Stromal cell of bone marrow (primary cell): ENCODE results near the gene WNT9A.
A peak's percentile ranks its signal among the peaks of the same experiment; 100 is the strongest.

Experiments
- DNase-seq: peaks from one replicate; pipeline ENCODE4 v3.0.0-alpha.2; 2012; ENCODE audit warnings: low read depth

WNT9A gene

DNA sequence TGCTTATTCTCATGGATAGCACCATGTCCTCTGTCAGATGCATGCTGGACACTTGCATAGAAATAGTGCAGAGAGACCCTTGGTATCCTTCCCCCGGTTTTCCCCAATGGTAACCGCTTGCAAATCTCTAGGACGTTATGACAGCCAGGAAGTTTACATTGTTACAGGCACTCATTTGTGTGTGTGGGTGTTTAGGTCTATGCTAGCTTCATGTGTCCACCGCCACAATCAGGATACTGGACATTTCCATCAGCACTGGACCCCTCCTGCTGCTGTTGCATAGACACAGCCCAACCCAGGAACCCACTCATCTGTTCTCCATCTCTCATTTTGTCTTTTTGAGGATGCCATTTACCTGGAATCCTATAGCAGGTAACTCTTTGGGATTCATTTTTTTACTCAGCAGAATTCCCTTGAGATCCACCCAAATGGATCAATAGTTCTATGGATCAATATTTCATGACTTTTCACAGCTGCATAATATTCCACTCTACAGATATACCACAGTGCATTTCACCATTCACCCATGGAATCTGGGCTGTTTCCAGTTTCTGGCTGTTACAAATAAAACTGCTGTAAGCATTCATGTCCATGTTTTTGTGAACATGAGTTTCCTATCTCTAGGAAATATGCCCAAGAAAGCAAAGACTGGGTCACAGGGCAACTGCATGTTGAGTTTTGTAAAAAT is 6.6 kb upstream of the WNT9A start:
- no peak for DNase-seq

DNA sequence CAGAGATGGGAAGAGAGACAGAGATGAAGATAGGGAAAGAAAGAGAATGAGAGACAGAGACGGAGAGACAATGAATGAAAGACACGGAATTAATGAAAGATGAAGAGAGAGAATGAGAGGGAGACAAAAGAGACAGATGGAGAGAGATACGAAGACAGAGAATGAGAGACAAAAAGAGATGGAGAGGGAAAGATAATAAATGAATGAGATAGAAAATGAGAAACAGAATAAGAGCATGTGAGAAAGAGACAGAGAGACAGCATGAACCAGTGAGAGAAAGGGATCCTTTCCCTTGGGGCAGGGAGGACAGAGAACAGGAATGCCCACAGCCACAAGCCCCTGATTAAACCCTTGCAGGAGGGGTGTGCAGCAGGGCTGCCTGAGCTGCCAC is 5.3 kb upstream of the WNT9A start:
- no peak for DNase-seq

DNA sequence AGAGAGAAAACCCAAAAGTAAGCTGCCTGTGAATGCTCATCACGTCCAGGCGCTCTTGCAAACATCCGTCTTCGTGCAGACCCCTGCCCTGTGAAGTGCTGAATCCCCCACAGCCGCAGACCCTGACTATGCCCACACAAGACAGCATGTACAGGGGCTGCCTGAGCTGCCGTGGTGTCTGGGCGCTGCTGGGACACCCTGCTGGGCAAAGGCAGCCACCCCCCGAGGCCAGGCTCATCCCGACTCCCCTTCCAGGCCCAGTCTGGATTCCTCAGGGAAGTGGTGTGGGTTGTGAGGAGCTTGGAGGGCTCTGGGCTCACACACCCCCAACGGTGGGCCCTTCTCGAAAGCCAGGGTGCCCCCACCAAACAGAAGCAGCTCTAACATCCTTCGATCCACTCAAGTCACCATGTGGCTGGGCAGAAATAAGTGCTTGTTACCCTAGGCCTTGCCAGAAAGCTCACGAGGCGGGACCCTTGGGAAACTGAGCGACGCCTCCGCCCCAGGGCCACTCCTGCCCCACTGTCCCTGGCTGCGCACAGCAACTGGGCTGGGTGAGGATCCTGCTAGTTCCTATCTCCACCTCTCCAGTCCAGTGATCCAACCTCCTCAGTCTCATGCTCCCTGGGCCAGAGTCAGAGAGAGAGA is 4.8 kb upstream of the WNT9A start:
- DNase-seq = no peak

DNA sequence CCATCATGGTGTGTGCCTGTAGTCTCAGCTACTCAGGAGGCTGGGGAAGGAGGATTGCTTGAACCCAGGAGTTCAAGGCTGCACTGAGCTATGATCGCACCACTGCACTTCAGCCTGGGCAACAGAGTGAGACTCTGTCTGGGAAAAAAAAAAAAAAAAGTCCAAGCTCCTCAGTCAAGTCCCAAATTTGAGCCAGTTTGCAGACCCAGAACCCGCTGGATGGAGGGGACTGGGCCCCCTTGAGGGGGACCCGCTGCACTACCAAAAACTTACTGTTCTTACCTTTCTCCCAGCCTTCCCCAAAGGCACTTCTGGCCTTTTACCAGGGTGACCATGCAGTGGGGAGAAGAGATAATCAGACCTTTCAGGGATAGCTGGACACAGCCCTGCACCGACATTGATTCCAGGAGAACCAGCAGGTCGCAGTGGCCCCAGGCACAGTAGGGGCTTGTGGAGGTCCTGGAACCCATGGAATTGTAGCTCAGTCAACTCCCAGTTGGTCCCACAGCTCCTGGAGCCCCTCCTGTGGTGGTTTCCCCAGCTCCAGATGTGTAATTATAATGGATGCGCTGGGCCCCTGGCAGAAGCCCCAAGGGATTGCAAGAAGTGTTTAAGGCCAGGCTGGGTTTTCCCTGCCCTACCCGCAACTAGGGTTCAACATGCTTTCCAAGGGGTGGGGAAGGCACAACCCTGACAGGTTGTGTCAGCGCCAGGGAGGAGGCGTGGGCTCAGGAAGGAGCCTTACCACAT is 4.1 kb upstream of the WNT9A start:
- no peak for DNase-seq

DNA sequence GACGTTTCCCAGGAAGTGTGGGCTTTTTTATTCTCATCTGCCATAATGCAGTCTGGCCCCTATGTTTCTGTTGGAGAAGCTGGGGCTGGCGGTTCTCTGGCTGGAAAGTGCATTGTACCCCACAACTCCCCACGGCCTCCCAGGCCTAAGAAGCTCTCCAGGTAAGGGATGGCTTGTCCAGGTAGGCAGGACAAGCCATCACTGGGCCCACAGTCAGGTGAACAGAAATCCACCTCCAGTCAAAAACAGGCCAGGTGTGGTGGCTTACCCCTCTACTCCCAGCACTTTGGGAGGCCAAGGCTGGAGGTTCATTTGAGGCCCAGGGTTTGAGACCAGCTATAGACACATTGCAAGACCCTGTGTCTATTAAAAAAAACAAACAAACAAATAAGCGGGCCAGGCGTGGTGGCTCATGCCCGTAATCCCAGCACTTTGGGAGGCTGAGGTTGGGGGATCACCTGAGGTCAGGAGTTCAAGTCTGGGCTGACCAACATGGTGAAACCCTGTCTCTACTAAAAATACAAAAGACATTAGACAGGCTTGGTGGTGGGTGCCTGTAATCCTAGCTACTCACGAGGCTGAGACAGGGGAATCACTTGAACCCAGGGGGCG is 3.1 kb upstream of the WNT9A start:
- no peak for DNase-seq

DNA sequence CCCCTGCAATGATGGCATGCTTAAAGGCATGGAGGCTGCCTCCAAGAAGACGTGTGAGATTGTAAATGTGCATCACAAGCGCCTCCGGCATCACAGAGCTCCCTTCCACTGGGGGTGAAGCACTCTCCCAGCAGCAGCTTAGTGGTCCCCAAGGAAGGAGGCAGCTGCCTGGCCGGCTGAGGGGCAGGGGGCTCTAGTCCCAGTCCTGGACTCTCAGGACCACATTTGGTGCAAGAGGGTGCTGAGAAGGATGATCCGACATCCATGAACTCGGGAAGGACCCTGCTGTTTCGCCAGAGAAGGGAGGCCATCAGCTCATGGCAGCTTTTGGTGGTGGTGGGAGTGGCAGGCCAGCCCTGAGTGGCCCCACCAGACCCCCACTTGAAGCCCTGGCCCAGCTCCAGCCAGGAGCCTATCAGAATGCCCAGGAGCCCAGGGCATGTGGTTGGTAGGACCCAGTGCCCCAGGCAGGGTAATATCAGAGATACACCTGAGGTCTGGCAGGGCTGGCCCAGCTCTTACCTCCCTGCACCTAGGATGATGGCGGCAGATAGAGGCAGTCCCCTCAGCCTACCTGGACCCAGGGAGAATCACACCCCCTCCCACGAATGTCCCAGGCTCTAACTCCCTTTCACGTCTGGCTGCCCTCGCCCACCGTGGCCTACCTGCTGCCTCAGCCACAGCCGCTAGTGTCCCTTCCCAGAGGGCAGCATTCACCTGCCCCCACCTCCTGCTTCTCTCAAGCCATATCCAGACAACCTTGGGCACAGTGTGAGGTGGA is 2.4 kb upstream of the WNT9A start:
- no peak for DNase-seq

DNA sequence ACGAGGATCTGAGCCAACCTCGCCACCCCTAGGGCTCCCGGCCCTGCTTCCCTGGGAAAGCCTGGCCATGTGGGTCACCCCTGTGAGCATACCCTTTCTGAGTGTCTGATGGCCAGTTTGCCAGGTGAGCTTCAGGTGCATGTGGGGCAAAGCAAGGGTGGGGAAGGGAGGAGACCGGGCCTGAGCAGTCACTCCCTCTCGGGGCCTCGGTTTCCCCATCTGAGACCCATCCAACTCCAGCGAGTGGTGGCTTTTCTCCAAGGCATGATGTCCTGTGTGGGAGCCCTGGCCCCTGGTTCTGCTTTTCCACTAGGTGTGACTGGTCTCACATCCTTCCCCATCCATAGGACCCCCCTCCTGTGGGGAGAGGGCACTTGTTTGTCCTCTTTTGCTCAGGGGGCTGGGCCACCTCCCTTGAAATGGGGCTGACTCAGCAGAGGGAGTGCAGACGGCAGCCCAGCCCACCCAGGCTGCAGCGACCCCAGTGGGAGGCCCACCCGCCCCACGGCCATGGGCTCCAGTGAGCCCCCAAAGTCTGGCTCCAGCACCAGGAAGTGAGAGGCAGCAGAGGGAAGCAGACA is 1.7 kb upstream of the WNT9A start:
- DNase-seq = no peak

DNA sequence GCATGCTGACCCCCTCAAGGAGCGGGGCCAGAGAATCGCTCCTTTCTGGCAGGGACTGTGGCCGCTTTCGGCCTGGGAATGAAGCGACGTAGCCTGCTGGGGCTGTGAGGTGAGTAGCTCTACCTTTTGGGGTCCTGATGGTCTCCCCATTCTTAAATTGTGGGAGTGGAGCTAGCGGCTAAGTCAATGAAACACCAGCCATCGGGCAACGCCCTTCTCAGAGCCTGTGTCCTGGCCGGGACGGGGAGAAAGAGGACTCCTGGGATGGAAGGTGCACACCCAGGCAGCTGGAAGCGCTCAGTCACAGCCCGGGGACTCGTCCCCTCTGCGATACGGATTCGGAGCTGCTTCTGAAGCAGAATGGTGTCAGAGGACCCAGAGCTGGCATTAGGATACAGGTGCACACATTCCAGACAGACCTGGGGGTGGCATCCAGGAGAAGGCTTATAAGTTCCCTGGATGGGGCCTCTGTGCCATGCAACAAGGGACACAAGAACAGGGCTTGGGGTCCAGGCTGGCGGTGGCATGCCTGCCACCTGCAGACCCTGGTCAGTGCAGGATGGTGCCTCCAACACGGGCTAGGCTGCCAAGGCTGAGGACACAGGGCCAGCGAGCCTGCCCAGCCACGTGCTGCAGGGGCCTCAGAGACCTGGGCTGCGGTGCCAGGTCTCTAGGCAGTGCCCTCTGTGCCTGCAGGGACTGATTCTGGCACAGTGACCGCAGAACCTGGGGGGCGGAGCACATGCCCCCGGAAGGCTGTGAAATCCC is 945 bp upstream of the WNT9A start:
- DNase-seq = no peak

DNA sequence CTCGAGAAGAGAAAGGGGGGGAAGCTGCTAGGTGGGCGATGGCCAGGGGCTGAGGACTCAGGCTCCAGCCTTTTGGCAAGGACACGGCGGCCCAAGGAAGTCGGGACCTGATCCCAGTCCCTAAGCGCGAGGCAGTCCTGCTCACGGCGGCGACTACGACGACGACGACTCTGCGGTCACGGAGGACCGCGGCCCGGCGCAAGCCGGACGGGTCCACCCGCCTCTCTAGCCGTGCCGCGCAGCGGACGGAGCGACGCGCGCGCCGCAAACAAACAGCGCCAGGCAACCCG is 401 bp downstream of the WNT9A start:
- no peak for DNase-seq

DNA sequence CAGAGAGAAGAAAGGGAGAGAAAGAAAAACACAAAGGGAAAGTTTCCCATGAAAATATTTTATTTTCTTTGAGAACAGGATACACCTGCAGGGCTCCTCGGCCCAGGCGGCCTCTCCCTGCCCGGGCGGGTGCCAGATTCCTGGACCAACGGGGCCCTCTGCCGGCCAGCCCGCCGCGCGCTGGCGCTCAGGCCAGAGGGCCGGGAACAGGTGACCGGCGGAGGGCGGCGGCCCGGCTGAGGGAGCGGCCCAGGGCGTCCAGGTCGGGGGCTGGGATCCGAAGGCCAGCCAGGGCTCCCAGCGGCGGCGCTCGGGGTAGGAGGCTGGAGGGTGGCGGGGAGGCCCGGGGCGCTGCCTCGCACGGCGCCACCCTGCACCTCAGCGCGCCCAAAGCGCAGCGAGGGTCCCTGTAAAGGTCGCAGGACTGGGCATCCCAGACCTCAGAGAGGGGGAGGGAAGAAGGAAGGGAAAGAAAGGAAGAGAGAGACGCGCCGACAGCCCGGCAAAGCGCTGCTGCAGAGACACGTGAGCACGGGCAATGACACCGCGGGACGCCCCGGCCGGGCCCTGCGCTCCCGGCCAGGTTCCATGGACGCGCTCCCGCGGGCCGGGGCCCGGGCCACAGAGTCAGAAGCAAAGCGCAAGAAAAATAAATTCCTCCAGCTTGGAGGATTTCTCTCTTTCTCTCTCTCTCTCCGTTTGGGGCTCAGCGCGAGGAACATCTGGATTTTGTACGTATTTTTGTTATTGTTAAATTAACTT is 927 bp downstream of the WNT9A start:
- peak; percentile 35 for DNase-seq

DNA sequence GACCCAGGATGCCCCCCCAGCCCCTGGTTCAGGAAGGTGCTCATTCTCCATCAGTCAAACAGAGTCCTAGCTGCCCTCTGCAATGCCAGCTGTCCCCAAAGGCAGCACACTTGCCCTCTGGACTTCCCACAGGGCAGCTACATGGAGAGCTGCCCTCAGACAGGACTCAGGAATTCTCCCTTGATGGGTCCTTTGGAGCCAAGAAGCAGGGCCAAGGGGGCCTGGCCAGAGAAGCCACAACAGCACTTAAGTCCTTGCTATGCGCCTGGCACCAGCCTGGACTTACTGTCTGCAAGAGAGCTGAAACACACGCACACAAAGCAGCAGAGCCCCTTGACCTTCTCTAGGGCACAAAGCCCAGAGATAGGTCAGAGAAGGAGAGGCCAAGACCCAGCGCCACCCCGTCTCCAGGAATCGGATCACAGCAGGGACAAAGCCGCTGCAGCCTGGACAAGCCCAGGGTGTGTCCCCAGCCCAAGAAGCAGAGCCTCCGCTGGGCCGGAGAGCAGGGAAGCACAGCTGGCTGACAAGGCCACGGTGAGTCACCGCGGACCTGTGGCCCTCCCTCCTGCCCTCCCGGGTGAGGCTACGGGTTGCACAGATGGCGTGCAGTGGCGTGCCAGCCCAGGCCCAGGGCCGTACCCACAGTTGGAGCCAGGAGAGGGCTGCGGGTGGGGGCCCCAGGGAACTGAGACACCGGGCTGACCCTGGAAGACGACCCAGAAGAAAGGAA is 1.7 kb downstream of the WNT9A start:
- DNase-seq = peak; percentile 35

DNA sequence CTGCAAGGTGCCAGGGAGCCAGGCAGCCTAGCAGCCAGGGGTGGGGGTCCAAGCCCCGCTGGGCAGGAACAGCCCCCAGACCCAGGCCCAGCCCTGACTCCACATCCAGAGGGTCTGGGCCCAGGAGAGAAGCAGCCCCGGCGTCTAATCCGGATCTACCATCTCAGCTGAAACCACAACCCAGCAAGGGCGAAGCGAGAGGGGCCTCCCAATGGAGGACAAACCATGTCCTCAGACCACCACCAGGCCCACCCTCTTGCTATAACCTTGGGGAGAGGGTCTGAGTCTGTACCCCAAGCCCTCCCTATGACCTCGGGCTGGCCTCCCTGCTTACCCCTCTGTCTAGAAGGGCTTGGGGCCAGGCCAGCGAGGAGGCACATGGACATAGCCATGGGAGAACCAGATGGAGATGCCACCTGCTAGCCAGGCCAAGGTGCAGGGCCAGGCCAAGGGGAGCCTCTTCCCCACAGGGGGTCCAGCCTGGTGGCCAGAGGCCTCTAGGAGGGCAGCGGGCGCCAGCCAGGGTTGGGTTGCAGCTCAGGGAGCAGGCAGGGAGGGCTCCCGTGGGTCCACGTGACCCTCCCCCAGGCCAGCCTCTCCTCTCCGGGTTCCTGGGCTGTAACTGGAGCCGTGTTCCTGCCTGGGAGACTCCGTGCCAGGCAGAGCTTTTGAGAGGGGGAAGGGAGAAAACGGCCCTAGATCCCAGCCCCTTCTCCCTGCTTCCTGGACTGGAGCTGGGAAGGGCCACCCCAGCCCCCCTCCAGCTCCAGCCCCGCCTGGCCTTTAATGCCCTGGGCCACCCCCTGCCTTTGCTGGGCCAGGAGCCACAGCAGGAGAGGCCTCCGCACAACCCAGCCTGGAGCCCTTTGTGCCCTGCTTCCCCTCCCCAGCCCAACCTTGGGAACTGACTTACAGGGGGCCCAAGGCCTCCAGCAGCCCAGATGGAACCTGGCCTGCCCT is 2.5 kb downstream of the WNT9A start:
- DNase-seq = no peak

DNA sequence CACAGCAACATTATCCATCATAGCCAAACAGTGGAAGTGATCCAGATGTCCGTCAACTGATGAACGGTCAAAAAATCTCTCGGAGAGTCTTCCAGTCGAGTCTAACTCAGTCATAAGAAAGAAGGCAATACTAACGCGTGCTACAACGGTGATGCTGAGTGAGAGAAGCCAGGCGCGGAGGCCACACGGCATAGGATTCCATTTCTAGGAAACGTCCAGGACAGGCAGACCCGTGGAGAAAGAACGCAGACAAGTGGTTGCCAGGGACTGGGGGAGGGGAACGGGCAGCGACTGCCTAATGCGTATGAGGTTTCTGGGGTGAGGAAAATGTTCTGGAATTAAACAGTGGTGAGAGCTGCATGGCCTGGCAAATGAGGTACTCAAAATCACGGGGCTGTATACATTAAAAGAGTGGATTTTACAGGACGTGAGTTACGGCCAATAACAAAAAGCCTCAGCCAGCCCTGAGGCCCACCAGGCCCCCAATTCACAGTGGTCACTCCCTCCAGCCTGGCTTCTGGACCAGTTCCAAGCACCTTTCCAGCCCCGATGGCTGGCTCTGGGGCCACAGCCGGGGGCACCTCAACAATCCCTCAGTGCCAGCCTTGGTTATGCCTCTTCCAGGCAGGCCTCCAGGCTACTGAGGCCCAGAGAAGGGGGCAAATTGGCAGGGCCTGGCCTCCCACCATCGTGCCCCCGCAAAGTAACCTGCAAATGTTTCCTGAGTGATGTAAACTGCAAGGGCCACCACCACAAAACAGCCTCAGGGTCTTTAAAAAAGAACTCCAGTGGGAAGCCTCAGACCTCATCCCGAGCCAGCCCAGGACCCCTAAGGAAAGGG is 3.4 kb downstream of the WNT9A start:
- DNase-seq = no peak

DNA sequence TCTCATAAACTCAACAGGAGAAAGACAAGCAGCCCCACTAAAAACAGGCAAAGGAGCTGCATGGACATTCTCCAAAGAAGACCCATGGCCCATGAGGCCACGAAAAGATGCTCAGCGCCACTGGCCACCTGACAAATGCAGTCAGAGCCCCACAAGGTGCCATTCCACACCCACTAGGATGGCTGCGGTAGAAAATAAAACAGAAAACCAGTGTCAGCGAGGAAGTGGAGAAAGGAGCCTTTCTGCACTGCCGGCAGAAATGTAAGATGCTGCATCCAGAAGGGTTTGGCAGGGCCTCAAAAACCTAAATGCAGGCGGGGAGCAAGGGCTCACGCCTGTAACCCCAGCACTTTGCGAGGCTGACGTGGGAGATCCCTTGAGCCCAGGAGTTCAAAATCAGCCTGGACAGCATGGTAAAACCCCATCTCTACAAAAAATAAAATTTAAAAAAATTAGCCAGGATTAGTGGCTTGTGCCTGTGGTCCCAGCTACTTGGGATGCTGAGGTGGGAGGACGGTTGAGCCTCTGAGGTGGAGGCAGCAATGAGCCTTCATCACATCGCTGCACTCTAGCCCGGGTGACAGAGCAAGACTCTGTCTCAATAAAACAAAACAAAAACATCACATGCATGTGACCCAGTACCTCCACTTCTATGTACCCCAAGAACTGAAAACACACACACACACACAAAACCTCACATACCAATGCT is 4.2 kb downstream of the WNT9A start:
- DNase-seq = no peak

DNA sequence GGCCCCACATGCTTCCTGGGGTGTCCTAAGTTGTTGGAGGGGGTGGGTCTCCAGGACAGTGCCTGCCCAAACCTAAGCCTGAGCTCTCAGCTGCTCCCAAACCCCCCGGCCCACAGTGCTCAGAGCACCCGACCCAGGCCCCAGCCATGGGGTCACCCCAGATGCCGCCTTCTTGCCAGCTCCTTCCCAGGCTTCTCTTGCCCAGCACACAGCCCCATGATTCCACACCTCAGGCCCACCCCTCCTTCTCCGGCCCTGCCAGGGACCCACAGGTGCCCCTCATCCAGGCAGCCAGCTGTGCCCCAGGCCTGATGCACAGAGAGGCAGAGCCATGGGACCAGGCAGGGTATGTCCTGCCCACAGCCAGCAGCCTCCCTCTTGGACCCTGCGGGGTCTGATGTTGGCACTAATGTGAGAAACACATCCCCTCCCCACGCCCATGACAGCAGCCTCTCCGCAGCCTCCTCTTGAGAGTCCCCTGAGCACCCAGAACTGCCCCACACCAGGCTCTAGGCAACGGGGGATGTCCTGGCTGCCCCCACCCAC is 4.9 kb downstream of the WNT9A start:
- DNase-seq = no peak

DNA sequence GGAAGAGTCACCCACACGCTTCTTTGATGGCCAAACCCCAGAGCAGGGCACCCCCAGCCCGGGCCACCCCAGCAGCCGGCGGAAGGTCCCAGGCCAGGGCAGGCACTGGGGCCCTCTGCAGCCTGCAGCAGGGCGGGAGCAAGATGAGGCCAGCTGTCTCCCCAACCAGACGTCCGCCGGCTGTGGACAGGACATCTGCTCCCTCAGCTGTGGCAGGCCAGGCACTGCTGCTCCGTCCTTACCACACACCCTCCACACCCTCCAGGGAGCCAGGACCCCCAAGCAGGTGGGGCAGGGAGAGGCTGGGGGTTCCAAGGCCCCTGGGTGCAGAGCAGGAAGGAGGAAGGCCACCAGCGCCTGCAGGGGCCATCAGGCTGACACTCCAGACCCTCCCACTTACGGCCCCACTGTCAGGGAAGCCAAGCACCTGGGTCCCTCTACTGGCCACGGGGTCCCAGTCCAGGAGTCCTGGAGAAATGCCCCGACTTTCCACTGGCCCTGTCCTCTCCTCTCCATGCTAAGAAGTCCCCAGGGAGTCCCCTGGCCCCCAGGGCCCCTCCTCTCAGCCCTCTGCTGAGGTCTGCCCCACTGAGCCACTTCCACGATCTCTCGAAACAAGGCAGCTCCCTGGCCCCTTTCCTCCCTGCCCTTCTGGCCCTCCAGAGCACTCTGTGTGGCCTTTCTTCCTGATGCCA is 5.6 kb downstream of the WNT9A start:
- DNase-seq = no peak
